ENCODE data around the gene NSMCE1.
A peak's percentile ranks its signal among the peaks of the same experiment; 100 is the strongest.

Gene NSMCE1

DNA sequence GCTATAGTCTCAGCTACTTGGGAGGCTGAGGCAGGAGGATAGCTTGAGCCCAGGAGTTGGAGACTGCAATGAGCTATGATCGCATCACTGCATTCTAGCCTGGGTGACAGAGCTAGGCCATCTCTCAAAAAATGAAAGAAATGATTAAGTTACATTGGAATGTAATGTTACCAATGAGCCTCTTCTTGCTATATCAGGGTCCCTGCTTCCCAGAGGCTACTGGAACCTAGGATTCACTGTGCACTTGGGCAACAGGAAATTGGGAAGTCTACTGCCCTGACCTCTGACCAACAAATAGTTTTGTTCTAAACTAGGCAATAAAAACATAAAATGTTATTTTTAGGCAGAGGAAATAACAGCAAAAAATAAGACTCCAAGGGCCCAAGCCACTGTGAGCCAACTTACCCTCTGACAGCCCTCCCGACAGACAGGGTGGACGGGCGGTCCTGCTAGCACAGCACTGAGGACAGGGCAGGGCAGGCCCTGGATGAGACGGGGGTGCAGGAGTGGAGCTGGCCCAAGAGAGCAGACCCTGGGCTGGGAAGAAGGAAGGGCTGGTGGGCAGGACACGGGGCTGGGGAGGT lies 27.5 kb downstream of the NSMCE1 start:
- peak; percentile 76 for DNase-seq

DNA sequence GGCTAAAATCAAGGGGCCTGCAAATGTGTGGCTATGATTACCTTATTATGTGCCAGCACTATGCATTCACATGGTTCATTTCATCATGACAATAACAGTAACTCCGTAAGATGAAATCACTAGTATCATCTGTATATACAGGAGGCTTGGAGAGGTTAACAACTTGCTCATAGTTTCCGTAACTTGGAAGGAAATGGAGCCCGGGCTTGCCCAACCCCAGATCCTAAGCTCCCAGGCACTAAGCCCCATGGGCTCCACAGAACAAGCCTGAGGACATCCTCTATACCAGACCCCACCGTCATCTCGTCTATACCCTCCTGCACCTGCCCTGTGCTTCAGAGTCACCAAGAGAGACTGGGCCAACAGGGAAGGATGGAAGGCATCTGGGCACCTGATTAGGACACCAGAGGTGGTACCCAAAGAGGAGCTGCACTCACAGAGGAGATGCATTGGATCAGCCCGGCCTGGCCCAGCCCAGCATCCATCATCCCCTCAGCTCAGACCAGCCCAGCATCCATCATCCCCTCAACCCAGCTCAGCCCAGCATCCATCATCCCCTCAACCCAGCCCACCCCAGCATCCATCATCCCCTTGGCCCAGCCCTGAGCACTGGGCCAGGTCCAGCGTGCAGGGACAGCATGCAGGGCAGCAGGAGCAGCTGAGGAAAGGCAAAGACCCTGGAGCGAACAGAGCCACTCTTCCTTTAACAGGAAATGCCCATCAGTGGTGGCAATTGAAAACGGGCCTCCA lies 28.5 kb downstream of the NSMCE1 start:
- DNase-seq = no peak

DNA sequence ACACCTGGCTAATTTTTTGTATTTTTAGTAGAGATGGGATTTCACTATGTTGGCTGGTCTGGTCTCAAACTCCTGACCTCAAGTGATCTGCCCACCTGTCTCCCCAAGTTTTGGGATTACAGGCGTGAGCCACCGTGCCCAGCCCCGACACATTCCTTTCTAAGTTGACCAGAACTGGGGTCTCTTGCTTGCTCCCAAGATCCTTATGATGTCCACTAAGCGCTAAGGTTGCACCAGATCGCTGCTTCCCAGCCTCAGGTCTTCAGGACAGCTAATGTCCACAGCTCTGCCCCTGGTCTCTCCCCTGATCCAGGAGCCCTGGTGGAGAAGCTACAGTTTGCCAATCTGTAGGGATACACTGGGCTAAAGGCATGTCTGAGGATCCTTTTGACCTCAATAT lies 29.5 kb downstream of the NSMCE1 start:
- no peak for DNase-seq

DNA sequence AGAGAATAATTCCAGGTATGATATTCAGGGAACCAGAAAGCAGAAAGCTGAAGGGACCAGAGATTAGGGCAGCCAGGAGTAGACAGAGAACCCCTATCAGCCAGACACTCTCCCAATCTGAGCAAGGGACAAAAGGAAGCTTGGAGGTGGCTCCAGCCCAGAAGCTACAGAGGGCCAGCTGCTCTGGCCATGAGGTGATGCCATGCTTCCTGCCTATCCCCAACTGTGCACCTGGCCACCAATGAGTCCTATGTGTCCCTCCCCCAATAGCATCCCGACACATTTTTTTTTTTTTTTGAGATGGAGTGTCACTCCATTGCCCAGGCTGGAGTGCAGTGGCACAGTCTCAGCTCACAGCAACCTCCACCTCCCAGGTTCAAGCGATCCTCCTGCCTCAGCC lies 30.0 kb downstream of the NSMCE1 start:
- no peak for DNase-seq

- DNase-seq = no peak
Measured at GRCh38 chr16:27238016-27238587, 30.5 kb downstream of the NSMCE1 start.

DNA sequence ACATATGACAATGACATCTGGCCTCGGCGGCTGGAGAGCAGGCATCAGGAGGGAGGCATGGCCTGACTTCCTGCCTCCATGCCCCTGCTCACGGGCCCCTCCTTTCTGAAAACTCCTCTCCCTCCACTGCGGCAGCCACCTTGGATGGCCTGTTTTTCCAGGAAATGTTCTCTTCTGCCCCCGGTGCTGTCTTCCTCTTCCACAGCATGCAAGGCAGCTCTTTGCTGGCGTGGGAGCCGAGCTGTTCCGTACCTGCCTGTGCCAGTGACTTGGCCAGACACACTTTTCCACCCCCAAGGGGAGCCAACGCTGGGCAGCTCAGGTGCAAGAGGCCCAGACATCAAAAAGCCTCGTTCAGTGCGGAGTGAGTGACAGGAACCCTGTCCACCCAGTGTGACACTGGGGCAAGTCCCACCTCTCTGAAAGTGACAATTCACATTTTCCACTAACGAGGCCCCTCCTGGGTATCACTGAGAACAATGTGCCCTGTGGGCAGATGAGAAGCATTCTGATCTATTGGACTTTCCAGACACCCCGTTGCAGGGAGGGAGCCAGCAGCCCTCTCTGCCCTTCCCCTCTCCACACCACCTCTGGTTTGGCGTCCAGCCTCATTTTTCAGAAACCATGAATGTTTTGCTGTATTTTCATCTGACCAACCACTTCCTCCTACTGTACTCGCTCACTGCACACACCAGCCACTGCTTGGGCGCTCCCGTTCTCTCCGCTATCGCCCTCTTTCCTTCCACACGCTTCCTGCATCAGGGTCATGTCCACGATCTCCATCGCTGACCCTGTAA lies 31.2 kb downstream of the NSMCE1 start:
- DNase-seq = peak; percentile 17

DNA sequence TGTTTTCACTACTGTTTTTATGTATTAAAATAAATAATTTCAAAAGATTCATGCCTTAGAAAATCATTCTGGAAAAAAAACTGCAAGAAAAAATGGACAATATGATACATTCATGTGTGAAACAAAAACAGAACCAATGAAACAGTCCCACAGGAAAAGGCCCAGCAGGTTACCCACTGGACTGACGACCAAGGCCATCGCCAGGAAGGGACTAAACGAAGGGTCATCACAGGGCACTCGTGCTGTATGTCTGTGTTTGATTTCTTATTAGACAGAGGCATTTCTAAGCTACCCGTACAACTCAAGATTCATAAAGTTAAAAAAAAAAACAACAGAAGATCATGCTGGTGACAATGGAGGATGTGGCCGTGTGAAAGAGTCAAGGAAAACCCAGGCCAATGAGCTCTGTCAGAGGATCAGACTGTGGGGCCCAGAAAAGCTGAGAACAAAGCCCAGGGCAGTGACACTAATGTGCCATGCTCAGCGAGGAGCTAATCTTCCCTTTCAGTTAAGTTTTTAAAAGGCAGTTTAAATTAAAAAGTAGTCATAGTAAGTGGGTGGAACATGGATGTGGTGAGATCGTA lies 31.8 kb downstream of the NSMCE1 start:
- peak; percentile 33 for DNase-seq

GRCh38 chr16:27235938-27236245 lies 32.7 kb downstream of the NSMCE1 start:
- DNase-seq = no peak

- peak; percentile 90 for DNase-seq
Measured at GRCh38 chr16:27235055-27235937, 33.3 kb downstream of the NSMCE1 start.

DNA sequence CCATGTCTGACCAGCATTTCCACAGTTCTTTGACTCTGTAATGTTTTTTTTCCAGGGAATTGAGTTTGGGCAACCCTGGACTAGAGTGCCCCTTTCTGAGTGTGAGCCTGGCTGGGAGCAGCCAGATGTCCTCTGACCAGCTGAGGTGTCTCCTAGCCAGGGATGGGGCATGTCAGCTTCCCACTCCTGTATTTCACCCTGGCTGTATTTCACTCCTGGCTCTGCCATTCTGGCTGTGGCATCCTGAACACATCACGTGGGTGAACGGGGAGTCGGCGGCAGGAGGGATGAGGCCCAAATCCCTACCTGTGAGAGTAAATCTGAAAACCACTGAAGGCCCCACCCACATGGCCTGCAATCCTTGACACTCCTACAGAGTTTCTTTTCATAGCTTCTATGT lies 34.0 kb downstream of the NSMCE1 start:
- no peak for DNase-seq

GRCh38 chr16:27234171-27234570 lies 34.4 kb downstream of the NSMCE1 start:
- no peak for DNase-seq

DNA sequence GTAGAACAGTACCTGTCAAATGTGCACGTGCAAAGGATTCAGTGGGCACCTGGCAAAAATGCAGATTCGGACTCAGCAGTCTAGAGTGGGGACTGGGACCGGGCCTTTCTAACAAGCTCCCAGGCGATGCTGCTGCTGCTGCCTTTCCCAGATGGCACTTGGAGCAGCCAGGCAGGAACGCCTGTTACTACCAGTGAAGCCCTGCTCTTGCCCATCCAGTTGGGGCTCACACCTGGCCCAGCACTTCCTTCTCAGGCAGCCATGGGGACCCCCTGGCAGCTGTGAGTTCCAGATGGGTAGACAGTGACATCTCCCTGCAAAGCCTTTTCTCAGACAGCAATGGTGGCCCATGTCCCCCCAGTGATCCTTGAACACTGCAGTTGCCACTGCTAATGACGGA lies 34.8 kb downstream of the NSMCE1 start:
- DNase-seq = no peak

DNA sequence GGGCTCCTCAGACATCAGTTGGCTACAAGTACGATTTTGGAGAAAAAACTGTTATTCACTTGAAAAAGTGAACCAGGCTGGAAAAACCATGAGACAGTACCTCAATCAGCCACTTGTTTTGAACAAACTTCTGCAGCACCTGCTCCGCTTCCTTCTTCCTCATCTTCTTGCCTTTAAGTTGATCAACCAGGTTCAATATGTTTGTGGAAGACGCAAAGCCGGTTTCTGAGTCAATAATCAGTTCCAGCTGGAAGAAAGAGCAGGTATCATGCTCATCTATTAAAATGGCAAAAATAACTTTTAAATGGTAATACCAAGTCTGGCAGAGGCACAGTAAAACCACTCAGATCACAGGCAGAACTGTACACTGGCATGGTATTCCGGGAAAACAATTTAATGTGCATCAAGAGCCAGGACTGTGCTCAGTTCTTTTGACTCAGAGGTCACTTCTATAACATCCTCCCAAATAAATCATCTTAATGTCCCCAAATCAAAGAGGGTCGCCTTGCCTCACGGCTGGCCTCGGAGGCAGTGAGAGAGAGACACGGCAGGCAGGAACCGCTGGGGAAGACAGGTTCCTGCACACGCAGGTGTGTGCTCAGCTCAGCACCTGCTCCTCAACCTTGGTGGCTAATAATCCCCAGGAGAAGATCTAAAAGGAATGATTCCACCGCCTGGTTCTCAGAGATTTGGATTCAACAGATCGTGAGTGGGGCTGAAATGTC lies 35.5 kb downstream of the NSMCE1 start:
- no peak for DNase-seq

- no peak for DNase-seq
Measured at GRCh38 chr16:27232061-27232900, 36.3 kb downstream of the NSMCE1 start.

- DNase-seq = no peak
Measured at GRCh38 chr16:27231692-27232060, 36.9 kb downstream of the NSMCE1 start.

DNA sequence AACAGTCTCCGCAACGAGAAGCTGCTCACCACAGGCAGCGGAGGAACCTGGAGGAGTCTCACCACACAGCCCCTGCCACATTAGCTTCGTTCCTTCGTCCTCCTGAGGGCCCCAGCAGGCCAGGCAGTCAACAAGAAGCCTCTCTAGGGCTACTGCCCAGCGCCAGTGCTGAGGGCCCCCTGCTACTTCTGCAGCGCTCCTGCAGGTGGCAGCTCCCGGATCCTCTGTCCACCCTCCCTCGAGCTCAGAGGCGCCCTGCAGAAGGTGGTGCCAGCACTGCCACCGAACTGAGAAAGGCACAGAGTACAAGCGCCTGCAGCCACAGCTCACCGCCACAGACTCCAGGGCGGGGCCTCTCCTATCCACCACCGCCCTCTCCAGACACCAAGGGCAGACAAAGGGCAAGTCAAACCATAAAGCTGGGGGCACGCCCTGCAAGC lies 38.0 kb downstream of the NSMCE1 start:
- no peak for DNase-seq

- no peak for DNase-seq
Measured at GRCh38 chr16:27229891-27230470, 38.6 kb downstream of the NSMCE1 start.

DNA sequence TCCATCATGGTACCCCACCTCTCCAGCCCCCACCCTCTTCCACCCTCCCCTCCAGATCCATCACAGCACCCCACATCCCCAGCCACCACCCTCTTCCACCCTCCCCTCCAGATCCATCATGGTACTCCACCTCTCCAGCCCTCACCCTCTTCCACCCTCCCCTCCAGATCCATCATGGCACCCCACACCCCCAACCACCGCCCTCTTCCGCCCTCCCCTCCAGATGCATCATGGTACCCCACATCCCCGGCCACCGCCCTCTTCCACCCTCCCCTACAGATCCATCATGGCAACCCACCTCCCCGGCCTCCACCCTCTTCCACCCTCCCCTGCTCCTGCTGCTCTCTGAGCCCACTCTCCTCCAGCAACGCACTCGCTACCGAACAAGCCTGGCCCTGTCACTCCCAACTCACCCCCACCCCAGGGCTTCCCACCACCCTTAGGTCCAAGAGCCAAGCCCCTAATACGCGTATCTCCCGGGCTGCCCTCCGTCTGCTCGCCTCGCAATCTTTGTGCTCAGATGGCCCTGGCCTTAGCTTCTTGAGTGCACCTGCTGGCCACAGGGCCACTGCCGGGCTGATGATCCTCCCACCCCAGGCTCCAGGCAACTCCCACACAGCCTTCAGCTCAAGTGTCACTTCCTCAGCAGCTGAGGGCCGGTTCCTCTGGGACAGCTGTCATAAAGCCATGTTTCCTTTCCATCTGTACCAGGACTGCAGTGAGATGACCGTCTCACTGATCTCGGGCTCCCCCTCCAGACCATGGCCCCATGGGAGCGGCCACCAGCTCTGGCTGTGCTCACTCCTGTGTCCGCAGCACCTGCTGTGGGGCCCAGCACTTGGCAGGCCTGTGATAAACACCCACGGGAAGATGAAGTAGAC lies 39.7 kb downstream of the NSMCE1 start:
- no peak for DNase-seq

DNA sequence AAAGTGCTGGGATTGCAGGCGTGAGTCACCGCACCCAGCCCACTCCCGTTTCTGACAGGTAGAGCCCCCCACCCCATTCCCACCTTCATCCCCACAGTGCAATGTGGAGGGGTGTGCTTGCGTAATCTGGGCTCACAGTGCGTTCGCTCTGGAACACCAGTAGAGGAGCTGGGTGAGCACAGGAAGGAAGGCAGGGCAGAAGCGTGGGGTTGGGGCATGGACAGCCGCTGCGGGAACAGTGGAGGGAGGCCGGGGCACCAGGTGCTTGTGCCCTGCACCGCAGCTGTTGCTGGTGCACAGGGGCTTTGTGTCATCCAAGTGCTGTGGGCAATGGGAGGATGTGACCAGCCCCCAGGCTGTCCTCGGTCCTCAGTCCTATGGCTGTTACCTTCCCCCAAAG lies 40.5 kb downstream of the NSMCE1 start:
- no peak for DNase-seq

Measured in fibroblast of skin of right biceps (primary cell).